BJ (cell line): ENCODE data around the gene RAF1. TPM values are rescaled to one million over a fixed set of nuclear protein-coding genes. Genes with fewer than 3 reads are reported as not detected.
"Not testable (repeated sequence)": the region's sequence is repeated elsewhere in the genome, so short reads cannot be mapped to it uniquely, and the experiment has no call there.

Experiments
- CTCF ChIA-PET: fragments of 350-600 bp; formaldehyde crosslinking; extraction: SDS; loops from one replicate; lab custom pipeline; 2021; ENCODE audit warnings: antibody characterized with exemption, inconsistent platforms; lab: Yijun Ruan, JAX
- POLR2A ChIA-PET: fragments of 300-600 bp; sonication (Branson Sonifier 250); formaldehyde crosslinking; extraction: SDS; loops from one replicate; lab custom pipeline; 2021; ENCODE audit warnings: antibody characterized with exemption; lab: Charles Lee
- DNase-seq: peaks from one replicate; pipeline ENCODE4 v3.0.0-alpha.2; 2011; ENCODE audit warnings: low read depth
- H3K27me3 ChIP-seq: 2 replicates; pipeline ENCODE4 v1.6.0; 2011; ENCODE audit warnings: low read length; ENCODE audit not compliant: control insufficient read depth, insufficient read depth
- H3K36me3 ChIP-seq: 2 replicates; pipeline ENCODE4 v1.5.1; 2011; ENCODE audit warnings: low read length; ENCODE audit not compliant: control insufficient read depth, insufficient read depth
- H3K4me3 ChIP-seq: 2 replicates; pipeline ENCODE4 v1.5.1; 2011; ENCODE audit warnings: low read depth, mild to moderate bottlenecking, control low read depth, low read length
- CTCF ChIP-seq: IDR thresholded peaks from 2 replicates; pipeline ENCODE4 v1.5.1; 2011; ENCODE audit warnings: low read depth, mild to moderate bottlenecking, control low read depth, inconsistent platforms, low read length, moderate library complexity; ENCODE audit not compliant: insufficient read depth
- polyA plus RNA-seq: library from polyadenylated mRNA; depleted of rRNA; stranded (reverse); fragments of >200 nt; gene quantifications from 2 replicates; pipeline ENCODE4 v1.2.3, GENCODE V29; 2011

Gene RAF1
- polyA plus RNA-seq, 1 experiment: 122 TPM

DNA sequence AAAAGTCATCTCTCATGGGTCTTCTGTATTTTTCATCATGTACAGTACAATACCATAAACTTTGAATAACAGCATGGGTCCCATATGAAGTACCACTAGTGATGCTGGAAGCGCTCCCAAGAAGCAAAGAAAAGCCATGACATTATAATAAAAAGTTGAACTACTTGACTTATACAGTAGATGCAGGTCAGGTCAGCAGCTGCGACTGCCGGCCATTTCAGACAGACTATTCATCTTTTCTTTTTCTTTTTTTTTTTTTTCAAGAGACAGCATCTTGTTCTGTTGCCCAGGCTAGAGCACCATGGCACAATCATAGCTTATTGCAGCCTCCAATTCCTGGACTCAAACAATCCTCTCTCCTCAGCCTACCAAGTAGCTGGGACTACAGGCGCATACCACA is 10.2 kb downstream of the RAF1 start:
- ChIA-PET POLR2A (interaction anchor here (0.6 kb wide), 1 partner anchor 11 kb away, joined by 3 read pairs; no protein-coding TSS in a partner anchor), CTCF (interaction anchor here (0.6 kb wide), 1 partner anchor 91 kb away, joined by 3 read pairs; no protein-coding TSS in a partner anchor)
- Histone ChIP-seq H3K4me3 (no peak overlapping the region), H3K27me3 (no peaks in the 10 kb centered on the region), H3K36me3 (no peaks in the 10 kb centered on the region)
- no peak for DNase-seq
- TF ChIP-seq CTCF: no peak

- ChIA-PET CTCF (no interaction called here), POLR2A (no interaction called here)
- no peaks in the 10 kb centered on the region for H3K27me3 ChIP-seq
- H3K4me3 ChIP-seq: no peak overlapping the region
- H3K36me3 ChIP-seq: no peaks in the 10 kb centered on the region
- TF ChIP-seq CTCF: no peak
- DNase-seq: no peak
These were observed 15.4 kb downstream of the RAF1 start for GRCh38 chr3:12648384-12648959.

- H3K36me3 ChIP-seq: no peaks in the 10 kb centered on the region
- no peak for TF ChIP-seq CTCF
- no peak for DNase-seq
- CTCF ChIA-PET: interaction anchor here (1.4 kb wide), 1 partner anchor 63 kb away, joined by 5 read pairs; no protein-coding TSS in a partner anchor
- H3K27me3 ChIP-seq: no peaks in the 10 kb centered on the region
- POLR2A ChIA-PET: interaction anchor here (1.1 kb wide), 1 partner anchor 14 kb away, joined by 5 read pairs; no protein-coding TSS in a partner anchor
- H3K4me3 ChIP-seq: no peak overlapping the region
These were observed 19.5 kb downstream of the RAF1 start for GRCh38 chr3:12644331-12644937.

- DNase-seq: no peak
- ChIA-PET CTCF (interaction anchor here (1.4 kb wide), 1 partner anchor 64 kb away, joined by 5 read pairs; no protein-coding TSS in a partner anchor), POLR2A (interaction anchor here (1.1 kb wide), 1 partner anchor 15 kb away, joined by 5 read pairs; no protein-coding TSS in a partner anchor)
- no peak overlapping the region for H3K4me3 ChIP-seq
- no peaks in the 10 kb centered on the region for H3K27me3 ChIP-seq
- no peak for TF ChIP-seq CTCF
- no peaks in the 10 kb centered on the region for H3K36me3 ChIP-seq
These were observed 20.2 kb downstream of the RAF1 start for GRCh38 chr3:12643724-12644123.

- H3K4me3 ChIP-seq: no peak overlapping the region
These were observed 20.9 kb downstream of the RAF1 start for GRCh38 chr3:12643010-12643380.

DNA sequence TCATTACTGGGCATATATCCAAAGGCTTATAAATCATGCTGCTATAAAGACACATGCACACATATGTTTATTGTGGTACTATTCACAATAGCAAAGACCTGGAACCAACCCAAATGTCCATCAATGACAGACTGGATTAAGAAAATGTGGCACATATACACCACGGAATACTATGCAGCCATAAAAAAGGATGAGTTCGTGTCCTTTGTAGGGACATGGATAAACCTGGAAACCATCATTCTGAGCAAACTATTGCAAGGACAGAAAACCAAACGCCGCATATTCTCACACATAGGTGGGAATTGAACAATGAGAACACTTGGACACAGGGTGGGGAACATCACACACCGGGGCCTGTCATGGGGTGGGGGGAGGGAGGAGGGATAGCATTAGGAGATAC is 23.1 kb downstream of the RAF1 start:
- CTCF ChIA-PET, H3K4me3 ChIP-seq, DNase-seq: not testable (repeated sequence)

More at GRCh38 chr3:12643010-12643380, 20.9 kb downstream of the RAF1 start:
- no peak for TF ChIP-seq CTCF
- H3K36me3 ChIP-seq: no peaks in the 10 kb centered on the region
- POLR2A ChIA-PET: interaction anchor here (0.6 to 0.8 kb wide), 3 partner anchors 15 to 417 kb away, joined by 4 to 9 read pairs (median 5); no protein-coding TSS in a partner anchor
- CTCF ChIA-PET: no interaction called here
- no peak for DNase-seq
- no peaks in the 10 kb centered on the region for H3K27me3 ChIP-seq

More for the DNA sequence above, 23.1 kb downstream of the RAF1 start:
- POLR2A ChIA-PET, H3K36me3 ChIP-seq, H3K27me3 ChIP-seq: not testable (repeated sequence)
